Measurements from ENCODE around the gene SAPCD2. TPM values are rescaled to one million over a fixed set of nuclear protein-coding genes. Genes with fewer than 3 reads are reported as not detected.
A peak's percentile ranks its signal among the peaks of the same experiment; 100 is the strongest.

The SAPCD2 gene
- total and polyA plus RNA-seq, 9 of the 15 experiments (the other 6 are each of a cell fraction or from before 2014, with no cell fraction given): 3.4 to 91.8 (median 18.8) TPM

DNA sequence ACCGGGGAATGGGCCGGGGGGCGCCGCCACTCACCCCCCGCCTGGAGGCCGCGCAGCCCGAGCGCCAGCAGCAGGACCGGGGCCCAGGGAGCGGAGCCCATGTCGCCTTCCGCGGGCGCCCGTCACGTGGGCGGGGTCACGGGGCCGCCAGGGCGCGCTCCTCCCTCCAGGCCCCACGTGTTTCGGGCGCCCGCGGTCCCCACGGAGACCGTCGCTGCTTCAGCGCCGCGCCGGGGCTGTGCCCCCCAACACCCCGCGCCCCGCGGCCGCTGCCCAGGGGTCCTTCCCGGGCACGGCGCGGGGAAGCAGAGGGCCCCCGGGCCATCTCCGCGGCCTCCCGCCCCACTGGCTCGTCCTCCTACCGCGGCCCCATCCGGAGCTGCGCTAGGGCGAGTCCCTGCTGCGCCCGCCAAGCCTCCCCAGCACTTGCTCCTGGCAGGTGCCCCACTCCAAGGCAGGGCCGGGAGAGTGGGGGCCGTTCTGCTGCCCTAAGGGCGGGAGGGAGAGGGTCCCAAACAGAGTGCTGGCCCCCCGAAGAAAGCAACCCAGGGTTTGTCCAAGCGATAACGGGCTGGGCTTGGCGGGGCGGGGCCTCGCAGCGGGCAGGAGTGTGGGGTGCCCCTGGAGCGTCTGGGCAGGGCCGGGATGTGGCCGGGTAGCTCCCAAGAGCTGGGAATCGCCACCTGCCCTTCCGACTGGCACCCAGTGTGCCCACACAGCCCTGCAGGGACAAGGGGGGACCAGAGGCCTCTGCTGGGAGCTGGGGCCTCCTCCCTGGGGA, 44.4 kb upstream of the SAPCD2 start, which contains the start of gene DPP7 (continued):
- TF ChIP-seq, protein P1, sequence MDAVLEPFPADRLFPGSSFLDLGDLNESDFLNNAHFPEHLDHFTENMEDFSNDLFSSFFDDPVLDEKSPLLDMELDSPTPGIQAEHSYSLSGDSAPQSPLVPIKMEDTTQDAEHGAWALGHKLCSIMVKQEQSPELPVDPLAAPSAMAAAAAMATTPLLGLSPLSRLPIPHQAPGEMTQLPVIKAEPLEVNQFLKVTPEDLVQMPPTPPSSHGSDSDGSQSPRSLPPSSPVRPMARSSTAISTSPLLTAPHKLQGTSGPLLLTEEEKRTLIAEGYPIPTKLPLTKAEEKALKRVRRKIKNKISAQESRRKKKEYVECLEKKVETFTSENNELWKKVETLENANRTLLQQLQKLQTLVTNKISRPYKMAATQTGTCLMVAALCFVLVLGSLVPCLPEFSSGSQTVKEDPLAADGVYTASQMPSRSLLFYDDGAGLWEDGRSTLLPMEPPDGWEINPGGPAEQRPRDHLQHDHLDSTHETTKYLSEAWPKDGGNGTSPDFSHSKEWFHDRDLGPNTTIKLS (IDR thresholded peaks at IDR 0.05; ENCODE audit: borderline replicate concordance, low read depth): 0 out of 2 replicates have a peak, but pooled peaks have one; percentile 34
- TF ChIP-seq ETV1 (tag; conservative IDR thresholded peaks at IDR 0.05; ENCODE audit: low read depth) (no peak), SMC3 (conservative IDR thresholded peaks at IDR 0.05; ENCODE audit: insufficient read depth, low read depth, low read length) (no peak), PPARD (CRISPR knock-in tag; IDR thresholded peaks at IDR 0.05) (no peak), CBFA2T3 (IDR thresholded peaks at IDR 0.05) (no peak), KAT8 (IDR thresholded peaks at IDR 0.05; ENCODE audit: low read depth) (no peak), ZNF436 (CRISPR knock-in tag; IDR thresholded peaks at IDR 0.05) (no peak), HNRNPK (IDR thresholded peaks at IDR 0.05; ENCODE audit: low read depth, low read length, poor library complexity, severe bottlenecking) (no peak), XRCC3 (IDR thresholded peaks at IDR 0.05) (no peak), KDM2B (CRISPR knock-in tag; IDR thresholded peaks at IDR 0.05) (peak; percentile 19; the same call in 1 of the 2 replicates), CCAR2 (IDR thresholded peaks at IDR 0.05; ENCODE audit: low read depth, low read length) (no peak), FOXA1 (IDR thresholded peaks at IDR 0.05; ENCODE audit: borderline replicate concordance) (no peak), HDAC3 (IDR thresholded peaks at IDR 0.05; ENCODE audit: borderline replicate concordance, partially characterized antibody) (no peak), BRCA1 (IDR thresholded peaks at IDR 0.05) (no peak), BRCA1 (CRISPR knock-in tag; IDR thresholded peaks at IDR 0.05) (no peak), SIRT6 (IDR thresholded peaks at IDR 0.05; ENCODE audit: low read depth, low read length) (no peak)
- TF ChIP-seq, protein P2, sequence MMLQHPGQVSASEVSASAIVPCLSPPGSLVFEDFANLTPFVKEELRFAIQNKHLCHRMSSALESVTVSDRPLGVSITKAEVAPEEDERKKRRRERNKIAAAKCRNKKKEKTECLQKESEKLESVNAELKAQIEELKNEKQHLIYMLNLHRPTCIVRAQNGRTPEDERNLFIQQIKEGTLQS (IDR thresholded peaks at IDR 0.05): no peak
- TF ChIP-seq, protein P2 (CRISPR knock-in tag; conservative IDR thresholded peaks at IDR 0.05): no peak
- TF ChIP-seq, protein P3, sequence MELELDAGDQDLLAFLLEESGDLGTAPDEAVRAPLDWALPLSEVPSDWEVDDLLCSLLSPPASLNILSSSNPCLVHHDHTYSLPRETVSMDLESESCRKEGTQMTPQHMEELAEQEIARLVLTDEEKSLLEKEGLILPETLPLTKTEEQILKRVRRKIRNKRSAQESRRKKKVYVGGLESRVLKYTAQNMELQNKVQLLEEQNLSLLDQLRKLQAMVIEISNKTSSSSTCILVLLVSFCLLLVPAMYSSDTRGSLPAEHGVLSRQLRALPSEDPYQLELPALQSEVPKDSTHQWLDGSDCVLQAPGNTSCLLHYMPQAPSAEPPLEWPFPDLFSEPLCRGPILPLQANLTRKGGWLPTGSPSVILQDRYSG (tag; conservative IDR thresholded peaks at IDR 0.05; ENCODE audit: low read depth): no peak
- TF ChIP-seq, protein P4, sequence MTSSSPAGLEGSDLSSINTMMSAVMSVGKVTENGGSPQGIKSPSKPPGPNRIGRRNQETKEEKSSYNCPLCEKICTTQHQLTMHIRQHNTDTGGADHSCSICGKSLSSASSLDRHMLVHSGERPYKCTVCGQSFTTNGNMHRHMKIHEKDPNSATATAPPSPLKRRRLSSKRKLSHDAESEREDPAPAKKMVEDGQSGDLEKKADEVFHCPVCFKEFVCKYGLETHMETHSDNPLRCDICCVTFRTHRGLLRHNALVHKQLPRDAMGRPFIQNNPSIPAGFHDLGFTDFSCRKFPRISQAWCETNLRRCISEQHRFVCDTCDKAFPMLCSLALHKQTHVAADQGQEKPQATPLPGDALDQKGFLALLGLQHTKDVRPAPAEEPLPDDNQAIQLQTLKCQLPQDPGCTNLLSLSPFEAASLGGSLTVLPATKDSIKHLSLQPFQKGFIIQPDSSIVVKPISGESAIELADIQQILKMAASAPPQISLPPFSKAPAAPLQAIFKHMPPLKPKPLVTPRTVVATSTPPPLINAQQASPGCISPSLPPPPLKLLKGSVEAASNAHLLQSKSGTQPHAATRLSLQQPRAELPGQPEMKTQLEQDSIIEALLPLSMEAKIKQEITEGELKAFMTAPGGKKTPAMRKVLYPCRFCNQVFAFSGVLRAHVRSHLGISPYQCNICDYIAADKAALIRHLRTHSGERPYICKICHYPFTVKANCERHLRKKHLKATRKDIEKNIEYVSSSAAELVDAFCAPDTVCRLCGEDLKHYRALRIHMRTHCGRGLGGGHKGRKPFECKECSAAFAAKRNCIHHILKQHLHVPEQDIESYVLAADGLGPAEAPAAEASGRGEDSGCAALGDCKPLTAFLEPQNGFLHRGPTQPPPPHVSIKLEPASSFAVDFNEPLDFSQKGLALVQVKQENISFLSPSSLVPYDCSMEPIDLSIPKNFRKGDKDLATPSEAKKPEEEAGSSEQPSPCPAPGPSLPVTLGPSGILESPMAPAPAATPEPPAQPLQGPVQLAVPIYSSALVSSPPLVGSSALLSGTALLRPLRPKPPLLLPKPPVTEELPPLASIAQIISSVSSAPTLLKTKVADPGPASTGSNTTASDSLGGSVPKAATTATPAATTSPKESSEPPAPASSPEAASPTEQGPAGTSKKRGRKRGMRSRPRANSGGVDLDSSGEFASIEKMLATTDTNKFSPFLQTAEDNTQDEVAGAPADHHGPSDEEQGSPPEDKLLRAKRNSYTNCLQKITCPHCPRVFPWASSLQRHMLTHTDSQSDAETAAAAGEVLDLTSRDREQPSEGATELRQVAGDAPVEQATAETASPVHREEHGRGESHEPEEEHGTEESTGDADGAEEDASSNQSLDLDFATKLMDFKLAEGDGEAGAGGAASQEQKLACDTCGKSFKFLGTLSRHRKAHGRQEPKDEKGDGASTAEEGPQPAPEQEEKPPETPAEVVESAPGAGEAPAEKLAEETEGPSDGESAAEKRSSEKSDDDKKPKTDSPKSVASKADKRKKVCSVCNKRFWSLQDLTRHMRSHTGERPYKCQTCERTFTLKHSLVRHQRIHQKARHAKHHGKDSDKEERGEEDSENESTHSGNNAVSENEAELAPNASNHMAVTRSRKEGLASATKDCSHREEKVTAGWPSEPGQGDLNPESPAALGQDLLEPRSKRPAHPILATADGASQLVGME (CRISPR knock-in tag; IDR thresholded peaks at IDR 0.05): no peak

Measured in K562 (cell line).